Mammary epithelial cell (primary cell): ENCODE measurements around the gene NDUFS2.

Experiments used
- EZH2 ChIP-seq: IDR thresholded peaks from 2 replicates; pipeline ENCODE4 v1.6.1; 2012; ENCODE audit warnings: low read length, inconsistent platforms, borderline replicate concordance
- TF ChIP-seq, protein P1 (sequence below), 2 donors: IDR thresholded peaks in 1 of 2; conservative IDR thresholded peaks in 1 of 2; 2 replicates each; pipeline ENCODE4 v1.5.1; 2011 to 2012; ENCODE audit warnings: inconsistent platforms in 2 of 2, low read length in 2 of 2, mild to moderate bottlenecking in 2 of 2, control low read depth in 1 of 2, low read depth in 1 of 2; ENCODE audit not compliant: insufficient read depth in 1 of 2; ENCODE audit errors: extremely low read depth in 1 of 2

DNA sequence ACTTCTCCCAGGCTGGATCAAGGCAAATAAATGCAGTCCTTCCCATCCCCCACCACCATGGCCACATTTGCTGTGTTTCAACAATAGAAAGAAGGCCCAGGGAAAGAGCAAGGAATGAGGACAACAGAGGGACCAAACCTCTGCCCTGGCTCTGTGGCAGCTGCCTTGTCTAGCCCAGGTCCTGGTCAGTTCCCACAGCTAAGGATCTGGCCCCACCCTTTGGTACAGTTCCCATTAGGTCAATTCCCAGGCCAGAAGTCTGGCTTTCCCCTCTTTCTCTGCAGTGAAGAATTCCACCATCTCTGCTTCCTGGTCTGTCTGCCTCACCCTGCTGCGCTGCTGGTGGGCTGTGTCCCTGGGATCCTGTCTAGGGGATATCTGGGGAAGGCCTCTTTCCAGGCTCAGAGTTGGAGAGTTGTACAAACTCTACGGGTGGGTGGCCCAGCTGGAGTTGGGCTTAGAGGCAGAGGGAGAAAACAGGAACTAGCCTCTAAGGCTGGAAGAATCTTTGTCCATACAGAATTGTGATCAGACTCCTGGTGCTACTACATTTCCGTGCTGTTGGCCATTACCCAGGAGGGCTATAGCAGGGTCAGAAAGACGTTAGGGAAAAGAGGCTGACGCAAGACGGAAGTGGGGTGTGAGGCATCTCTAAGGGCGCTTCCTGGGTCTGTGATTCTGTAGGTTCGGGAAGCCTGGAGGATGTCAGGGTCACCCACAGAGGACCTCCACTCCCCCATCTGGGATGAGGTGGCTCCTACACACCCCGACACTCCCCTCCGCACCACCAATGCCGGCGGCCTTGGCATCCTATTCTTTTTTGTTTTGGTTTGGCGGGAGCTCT lies 953 bp upstream of the NDUFS2 start:
- TF ChIP-seq, protein P1, sequence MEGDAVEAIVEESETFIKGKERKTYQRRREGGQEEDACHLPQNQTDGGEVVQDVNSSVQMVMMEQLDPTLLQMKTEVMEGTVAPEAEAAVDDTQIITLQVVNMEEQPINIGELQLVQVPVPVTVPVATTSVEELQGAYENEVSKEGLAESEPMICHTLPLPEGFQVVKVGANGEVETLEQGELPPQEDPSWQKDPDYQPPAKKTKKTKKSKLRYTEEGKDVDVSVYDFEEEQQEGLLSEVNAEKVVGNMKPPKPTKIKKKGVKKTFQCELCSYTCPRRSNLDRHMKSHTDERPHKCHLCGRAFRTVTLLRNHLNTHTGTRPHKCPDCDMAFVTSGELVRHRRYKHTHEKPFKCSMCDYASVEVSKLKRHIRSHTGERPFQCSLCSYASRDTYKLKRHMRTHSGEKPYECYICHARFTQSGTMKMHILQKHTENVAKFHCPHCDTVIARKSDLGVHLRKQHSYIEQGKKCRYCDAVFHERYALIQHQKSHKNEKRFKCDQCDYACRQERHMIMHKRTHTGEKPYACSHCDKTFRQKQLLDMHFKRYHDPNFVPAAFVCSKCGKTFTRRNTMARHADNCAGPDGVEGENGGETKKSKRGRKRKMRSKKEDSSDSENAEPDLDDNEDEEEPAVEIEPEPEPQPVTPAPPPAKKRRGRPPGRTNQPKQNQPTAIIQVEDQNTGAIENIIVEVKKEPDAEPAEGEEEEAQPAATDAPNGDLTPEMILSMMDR (conservative IDR thresholded peaks at IDR 0.05 in 1 of 2, IDR thresholded peaks at IDR 0.05 in 1 of 2; ENCODE audit: extremely low read depth in 1 of 2, insufficient read depth in 1 of 2, low read depth in 1 of 2, low read length in 2 of 2) = no peak
- TF ChIP-seq EZH2 = no peak
